Measurements from ENCODE around the gene PLSCR3.
A peak's percentile ranks its signal among the peaks of the same experiment; 100 is the strongest.

PLSCR3 gene

GRCh38 chr17:7438656-7439460, 44.5 kb upstream of the PLSCR3 start:
- peak overlapping the region; percentile 96 for H2AFZ ChIP-seq (ENCODE audit: low read length)
- no CpG with 5 or more reads among the region's 11 CpGs for WGBS, 2 donors (ENCODE audit: extremely low coverage in 2 of 2, insufficient read length in 2 of 2, insufficient replicate concordance in 1 of 2)
- no peak overlapping the region for H2BK120ac ChIP-seq (ENCODE audit: low read depth, low read length)
- H3K4me2 ChIP-seq (ENCODE audit: insufficient read depth, low read length, poor library complexity, severe bottlenecking), result peak overlapping the region; percentile 97
- H3K9me3 ChIP-seq (replicated peaks in 1 of 2; ENCODE audit: control insufficient read depth in 2 of 2, insufficient read depth in 1 of 2, low read depth in 1 of 2, low read length in 2 of 2), result peaks cover 0 to 4% of the 10 kb centered on the region in 2 donors
- peak overlapping the region; percentile 95 for H2BK15ac ChIP-seq (ENCODE audit: low read length)
- H3K4me3 ChIP-seq (ENCODE audit: low read length in 2 of 2), result peak overlapping the region; percentile 75 to 96
- peak overlapping the region; percentile 89 for H2AK5ac ChIP-seq (ENCODE audit: low read depth, low read length)
- H3K9ac ChIP-seq (ENCODE audit: low read depth, low read length, poor library complexity), result no peak overlapping the region
- H2BK5ac ChIP-seq (ENCODE audit: low read length), result no peak overlapping the region
- no peaks in the 10 kb centered on the region for H3K36me3 ChIP-seq (replicated peaks in 1 of 2; ENCODE audit: control insufficient read depth in 2 of 2, insufficient read depth in 2 of 2, low read length in 2 of 2)
- H3K18ac ChIP-seq (ENCODE audit: low read length), result peak overlapping the region; percentile 95
- no peak overlapping the region for H4K8ac ChIP-seq (ENCODE audit: low read depth, low read length)
- H2BK12ac ChIP-seq (ENCODE audit: low read length), result no peak overlapping the region
- H3K23ac ChIP-seq (ENCODE audit: low read depth, low read length, poor library complexity), result peak overlapping the region; percentile 89
- H3K27ac ChIP-seq (replicated peaks; ENCODE audit: low read length), result no peak overlapping the region
- H3K79me1 ChIP-seq (ENCODE audit: low read depth, low read length), result no peaks in the 10 kb centered on the region
- H3K4ac ChIP-seq (ENCODE audit: low read length), result no peak overlapping the region
- H3K4me1 ChIP-seq (ENCODE audit: control insufficient read depth in 2 of 2, insufficient read depth in 1 of 2, low read depth in 1 of 2, low read length in 2 of 2), result peaks cover 25 to 29% of the 10 kb centered on the region in 2 donors
- no peak overlapping the region for H3K14ac ChIP-seq (ENCODE audit: low read length)
- no peak for DNase-seq (ENCODE audit: low spot score)
- H4K91ac ChIP-seq (ENCODE audit: low read depth, low read length, poor library complexity), result no peak overlapping the region
- H3K27me3 ChIP-seq (ENCODE audit: control insufficient read depth in 3 of 3, insufficient read depth in 3 of 3, low read depth in 1 of 3, low read length in 3 of 3), result peaks cover 29 to 49% (median 42%) of the 10 kb centered on the region in 3 experiments

- Histone ChIP-seq H3K4ac (ENCODE audit: low read length) (no peak overlapping the region), H3K14ac (ENCODE audit: low read length) (peak overlapping the region; percentile 99), H3K23ac (ENCODE audit: low read depth, low read length, poor library complexity) (peak overlapping the region; percentile 89), H3K27me3 (ENCODE audit: control insufficient read depth in 3 of 3, insufficient read depth in 3 of 3, low read depth in 1 of 3, low read length in 3 of 3) (peaks cover 29 to 47% (median 38%) of the 10 kb centered on the region in 3 experiments), H3K4me2 (ENCODE audit: insufficient read depth, low read length, poor library complexity, severe bottlenecking) (peak overlapping the region; percentile 93), H3K36me3 (replicated peaks in 1 of 2; ENCODE audit: control insufficient read depth in 2 of 2, insufficient read depth in 2 of 2, low read length in 2 of 2) (no peaks in the 10 kb centered on the region), H2BK120ac (ENCODE audit: low read depth, low read length) (no peak overlapping the region), H4K91ac (ENCODE audit: low read depth, low read length, poor library complexity) (no peak overlapping the region), H2BK5ac (ENCODE audit: low read length) (no peak overlapping the region), H2AK5ac (ENCODE audit: low read depth, low read length) (peak overlapping the region; percentile 19), H2BK15ac (ENCODE audit: low read length) (peak overlapping the region; percentile 95), H3K27ac (replicated peaks; ENCODE audit: low read length) (no peak overlapping the region), H2AFZ (ENCODE audit: low read length) (peak overlapping the region; percentile 96), H3K18ac (ENCODE audit: low read length) (peak overlapping the region; percentile 95), H3K4me1 (ENCODE audit: control insufficient read depth in 2 of 2, insufficient read depth in 1 of 2, low read depth in 1 of 2, low read length in 2 of 2) (peaks cover 25 to 29% of the 10 kb centered on the region in 2 donors), H3K9ac (ENCODE audit: low read depth, low read length, poor library complexity) (peak overlapping the region; percentile 84), H3K9me3 (replicated peaks in 1 of 2; ENCODE audit: control insufficient read depth in 2 of 2, insufficient read depth in 1 of 2, low read depth in 1 of 2, low read length in 2 of 2) (peaks cover 0 to 4% of the 10 kb centered on the region in 2 donors), H3K4me3 (ENCODE audit: low read length in 2 of 2) (peak overlapping the region; percentile 45 to 75), H4K8ac (ENCODE audit: low read depth, low read length) (no peak overlapping the region), H2BK12ac (ENCODE audit: low read length) (no peak overlapping the region), H3K79me1 (ENCODE audit: low read depth, low read length) (no peaks in the 10 kb centered on the region)
- DNase-seq (ENCODE audit: low spot score), result peak; percentile 58
- WGBS, 2 donors (ENCODE audit: extremely low coverage in 2 of 2, insufficient read length in 2 of 2, insufficient replicate concordance in 1 of 2), result no CpG with 5 or more reads among the region's 48 CpGs
Measured at GRCh38 chr17:7437950-7438614, 43.8 kb upstream of the PLSCR3 start.

GRCh38 chr17:7437369-7437863, 43.1 kb upstream of the PLSCR3 start:
- no CpG with 5 or more reads among the region's 31 CpGs for WGBS, 2 donors (ENCODE audit: extremely low coverage in 2 of 2, insufficient read length in 2 of 2, insufficient replicate concordance in 1 of 2)
- H3K4ac ChIP-seq (ENCODE audit: low read length), result no peak overlapping the region
- peaks cover 29 to 45% (median 38%) of the 10 kb centered on the region in 3 experiments for H3K27me3 ChIP-seq (ENCODE audit: control insufficient read depth in 3 of 3, insufficient read depth in 3 of 3, low read depth in 1 of 3, low read length in 3 of 3)
- H3K4me3 ChIP-seq (ENCODE audit: low read length in 2 of 2), result peak overlapping the region; percentile 45 to 72
- peaks cover 25 to 29% of the 10 kb centered on the region in 2 donors for H3K4me1 ChIP-seq (ENCODE audit: control insufficient read depth in 2 of 2, insufficient read depth in 1 of 2, low read depth in 1 of 2, low read length in 2 of 2)
- peaks cover 0 to 4% of the 10 kb centered on the region in 2 donors for H3K9me3 ChIP-seq (replicated peaks in 1 of 2; ENCODE audit: control insufficient read depth in 2 of 2, insufficient read depth in 1 of 2, low read depth in 1 of 2, low read length in 2 of 2)
- no peaks in the 10 kb centered on the region for H3K36me3 ChIP-seq (replicated peaks in 1 of 2; ENCODE audit: control insufficient read depth in 2 of 2, insufficient read depth in 2 of 2, low read length in 2 of 2)
- peak overlapping the region; percentile 95 for H2BK15ac ChIP-seq (ENCODE audit: low read length)
- H3K14ac ChIP-seq (ENCODE audit: low read length), result peak overlapping the region; percentile 21
- H4K8ac ChIP-seq (ENCODE audit: low read depth, low read length), result no peak overlapping the region
- H2BK120ac ChIP-seq (ENCODE audit: low read depth, low read length), result no peak overlapping the region
- no peak overlapping the region for H2AK5ac ChIP-seq (ENCODE audit: low read depth, low read length)
- DNase-seq (ENCODE audit: low spot score), result no peak
- no peak overlapping the region for H4K91ac ChIP-seq (ENCODE audit: low read depth, low read length, poor library complexity)
- H2AFZ ChIP-seq (ENCODE audit: low read length), result peak overlapping the region; percentile 96
- H2BK12ac ChIP-seq (ENCODE audit: low read length), result no peak overlapping the region
- H2BK5ac ChIP-seq (ENCODE audit: low read length), result peak overlapping the region; percentile 39
- peak overlapping the region; percentile 80 for H3K9ac ChIP-seq (ENCODE audit: low read depth, low read length, poor library complexity)
- peak overlapping the region; percentile 27 for H3K23ac ChIP-seq (ENCODE audit: low read depth, low read length, poor library complexity)
- H3K27ac ChIP-seq (replicated peaks; ENCODE audit: low read length), result no peak overlapping the region
- H3K4me2 ChIP-seq (ENCODE audit: insufficient read depth, low read length, poor library complexity, severe bottlenecking), result peak overlapping the region; percentile 93
- H3K79me1 ChIP-seq (ENCODE audit: low read depth, low read length), result no peaks in the 10 kb centered on the region
- H3K18ac ChIP-seq (ENCODE audit: low read length), result peak overlapping the region; percentile 95

Data from neuronal stem cell (in vitro differentiated cells).